Stimulated activated CD8-positive, alpha-beta memory T cell treated with anti-CD3 and anti-CD28 coated beads, Interleukin-7, amount 100 ng/mL, for 1 hour (primary cell): ENCODE results near the gene RBM44.
"Not testable (repeated sequence)": the region's sequence is repeated elsewhere in the genome, so short reads cannot be mapped to it uniquely, and the experiment has no call there.

Source experiments
- DNase-seq, 2 donors: peaks; one replicate each; pipeline ENCODE4 v3.0.0-alpha.2; 2020; ENCODE audit warnings: low read depth in 2 of 2

The RBM44 gene

GRCh38 chr2:237782181-237782580, 16.4 kb upstream of the RBM44 start:
- DNase-seq, result no peak

DNA sequence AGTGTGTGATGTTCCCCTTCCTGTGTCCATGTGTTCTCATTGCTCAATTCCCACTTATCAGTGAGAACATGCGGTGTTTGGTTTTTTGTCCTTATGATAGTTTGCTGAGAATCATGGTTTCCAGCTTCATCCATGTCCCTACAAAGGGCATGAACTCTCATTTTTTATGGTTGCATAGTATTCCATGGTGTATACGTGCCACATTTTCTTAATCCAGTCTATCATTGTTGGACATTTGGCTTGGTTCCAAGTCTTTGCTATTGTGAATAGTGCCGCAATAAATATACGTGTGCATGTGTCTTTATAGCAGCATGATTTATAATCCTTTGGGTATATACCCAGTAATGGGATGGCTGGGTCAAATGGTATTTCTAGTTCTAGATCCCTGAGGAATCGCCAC, 14.9 kb upstream of the RBM44 start:
- DNase-seq, result not testable (repeated sequence)

- no peak for DNase-seq
These were observed 11.6 kb upstream of the RBM44 start for GRCh38 chr2:237786936-237787335.

DNA sequence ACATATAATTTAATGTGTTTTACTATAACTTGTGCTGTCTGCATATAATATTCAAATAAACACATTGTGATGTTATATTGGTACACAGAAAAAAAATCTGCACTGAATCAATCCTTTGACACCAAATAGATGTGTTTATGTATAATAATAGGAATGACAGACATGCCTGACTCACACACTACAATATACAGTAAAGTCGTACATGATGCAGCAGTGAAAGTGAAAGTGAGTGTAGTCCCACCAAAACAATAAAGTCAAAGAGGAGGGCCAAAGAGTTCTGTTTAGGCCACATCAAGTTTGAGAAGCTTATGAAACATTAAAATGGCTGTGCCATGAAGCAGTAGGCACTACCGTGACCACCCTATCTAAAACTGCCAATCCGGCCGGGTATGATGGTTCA, 8.2 kb upstream of the RBM44 start:
- no peak for DNase-seq

DNA sequence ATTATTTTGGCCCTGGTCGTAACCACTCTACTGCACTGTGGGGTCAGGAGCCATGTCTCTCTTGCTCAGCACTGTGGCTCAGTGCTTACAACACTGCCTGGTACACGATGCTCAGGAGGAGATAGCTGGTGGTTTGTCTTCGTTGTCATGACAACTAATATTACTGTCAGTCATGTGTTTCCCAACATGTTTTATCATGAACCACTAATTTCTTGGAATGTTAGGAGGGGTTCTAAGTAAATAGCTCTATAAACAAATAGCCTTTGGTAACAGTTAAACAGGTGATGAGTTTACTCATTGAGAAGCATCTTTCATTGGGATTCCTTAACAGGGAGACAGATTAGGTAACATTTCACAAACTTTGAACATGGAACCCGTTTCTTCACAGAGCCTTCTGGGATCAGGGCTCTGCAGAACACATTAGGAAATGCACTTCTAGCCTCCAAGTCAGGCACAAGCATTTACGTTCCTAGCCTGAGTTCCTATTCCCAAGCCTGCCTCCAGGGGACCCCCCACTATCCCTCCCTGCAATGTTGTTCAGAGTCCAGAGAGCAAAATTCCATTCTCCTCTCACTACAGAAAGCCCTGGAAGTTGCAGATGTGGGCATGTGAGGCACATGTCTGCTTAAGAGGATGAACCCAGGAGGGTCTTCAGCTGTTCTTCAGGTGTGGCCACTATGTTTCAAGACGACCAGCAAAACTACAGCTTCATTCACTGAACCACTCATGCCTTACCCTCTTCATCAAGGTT, 6.4 kb upstream of the RBM44 start:
- DNase-seq, result no peak

DNA sequence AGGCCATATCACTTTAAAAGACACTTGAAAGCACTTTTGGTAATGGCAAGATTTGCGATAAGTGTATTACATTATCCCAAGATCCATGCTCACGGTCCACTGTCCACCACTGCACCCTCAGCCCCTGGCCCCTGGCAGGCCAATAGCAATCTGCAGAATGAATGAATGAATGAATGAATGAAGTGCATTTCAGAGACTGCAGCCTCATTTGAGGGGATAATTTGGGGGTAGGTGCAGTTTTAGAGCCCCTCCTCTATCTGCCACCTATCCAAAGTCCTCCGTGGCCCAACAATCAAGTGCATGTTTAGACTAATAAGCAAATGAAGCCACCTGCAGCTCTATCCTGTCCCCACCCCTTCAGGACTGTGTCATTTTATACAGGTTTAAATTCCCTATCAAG, 1.3 kb upstream of the RBM44 start:
- no peak for DNase-seq

DNA sequence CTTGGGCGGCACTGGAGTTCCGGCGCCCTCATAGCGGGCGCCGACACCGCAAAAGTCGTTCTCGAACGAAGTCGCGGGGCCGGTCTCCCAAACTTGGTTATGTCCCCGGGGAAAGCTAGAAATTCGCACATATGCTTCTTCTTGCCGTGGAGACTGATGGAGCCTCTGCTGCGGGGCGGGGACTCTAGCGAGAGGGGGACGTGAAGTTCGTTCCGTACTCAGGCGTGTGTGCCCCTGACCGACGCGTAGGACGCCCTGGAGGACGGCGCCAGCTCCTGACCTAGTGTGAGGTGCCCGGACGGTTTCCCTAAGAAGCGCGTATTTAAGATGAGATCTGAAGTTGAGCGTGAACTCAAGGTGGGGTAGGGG, 465 bp downstream of the RBM44 start:
- no peak for DNase-seq

GRCh38 chr2:237801466-237801865, 2.9 kb downstream of the RBM44 start:
- no peak for DNase-seq

DNA sequence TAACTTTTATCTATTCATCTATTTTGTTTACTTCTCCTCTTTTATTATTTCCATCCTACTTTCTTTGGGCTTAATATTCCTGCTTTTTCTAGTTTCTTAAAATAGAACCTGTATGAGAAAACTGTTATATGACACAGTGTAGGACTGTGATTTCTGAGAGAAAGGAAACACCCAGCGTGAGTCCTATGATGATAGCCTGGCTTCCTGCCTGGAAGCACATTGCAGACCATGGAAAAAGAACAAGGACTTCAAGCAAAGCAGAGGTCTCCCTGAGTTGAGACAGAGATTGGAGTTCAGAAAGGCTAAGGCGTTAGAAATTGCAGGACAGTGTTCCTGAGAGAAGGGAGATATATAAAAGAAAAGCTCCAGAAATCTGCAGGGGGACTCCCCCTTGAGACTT, 7.8 kb downstream of the RBM44 start:
- DNase-seq, result no peak

DNA sequence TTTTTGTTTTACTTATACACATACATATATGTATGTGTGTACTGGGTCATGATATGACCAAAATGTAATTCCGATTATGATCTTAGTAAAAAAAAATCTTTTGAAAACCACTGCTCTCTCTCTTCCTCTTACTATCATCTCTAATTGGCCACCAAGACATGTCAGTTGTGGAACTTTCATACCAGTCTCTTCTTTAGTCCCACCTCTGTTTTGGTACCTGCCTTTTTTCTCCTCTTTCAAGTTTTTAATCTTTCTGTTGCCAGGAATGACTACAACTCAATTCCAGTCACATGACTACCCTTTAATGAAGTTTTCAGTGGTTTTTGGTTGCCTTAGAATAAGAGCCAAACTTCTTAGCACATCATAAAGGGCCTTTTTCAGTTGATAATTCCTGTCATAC, 17.1 kb downstream of the RBM44 start:
- DNase-seq, result no peak

DNA sequence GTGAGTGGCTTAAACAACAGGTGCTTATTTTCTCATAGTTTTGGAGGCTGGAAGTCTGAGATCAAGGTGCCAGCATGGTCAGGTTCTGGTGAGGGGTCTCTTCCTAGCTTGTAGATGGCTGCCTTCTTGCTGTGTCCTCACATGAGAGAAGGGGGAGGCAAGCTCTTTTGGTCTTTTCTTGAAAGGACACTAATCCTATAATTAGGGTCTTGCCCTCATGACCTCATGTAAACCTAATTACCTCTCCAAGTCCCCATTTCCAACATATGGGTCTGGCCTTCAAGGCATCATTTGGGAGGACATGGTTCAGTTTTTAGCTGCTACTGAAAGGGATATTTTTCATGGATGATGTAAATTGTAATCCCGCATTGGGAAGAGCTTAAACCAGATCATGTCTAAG, 18.0 kb downstream of the RBM44 start:
- no peak for DNase-seq

- no peak for DNase-seq
These were observed 19.5 kb downstream of the RBM44 start for GRCh38 chr2:237818066-237818473.

DNA sequence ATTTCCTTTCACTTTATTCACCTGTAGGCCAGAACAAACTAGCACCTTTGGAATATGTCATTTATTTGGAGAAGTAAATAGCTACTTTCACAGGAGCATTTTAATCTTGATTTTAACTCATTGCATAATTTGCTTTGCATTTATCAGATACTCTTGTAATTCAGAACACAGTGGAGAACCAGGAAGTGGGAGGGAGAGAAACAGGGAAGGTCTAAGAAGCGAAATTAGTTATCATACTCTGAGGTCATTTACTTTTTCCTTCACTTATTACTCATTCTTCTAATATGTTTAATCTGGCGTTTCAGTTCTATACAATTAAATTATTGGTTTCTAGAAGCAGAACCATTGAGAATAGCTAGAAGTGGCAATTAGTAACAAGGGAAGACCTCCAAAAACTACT, 20.7 kb downstream of the RBM44 start:
- DNase-seq, result no peak

- DNase-seq, result no peak
These were observed 21.8 kb downstream of the RBM44 start for GRCh38 chr2:237820421-237820820.

DNA sequence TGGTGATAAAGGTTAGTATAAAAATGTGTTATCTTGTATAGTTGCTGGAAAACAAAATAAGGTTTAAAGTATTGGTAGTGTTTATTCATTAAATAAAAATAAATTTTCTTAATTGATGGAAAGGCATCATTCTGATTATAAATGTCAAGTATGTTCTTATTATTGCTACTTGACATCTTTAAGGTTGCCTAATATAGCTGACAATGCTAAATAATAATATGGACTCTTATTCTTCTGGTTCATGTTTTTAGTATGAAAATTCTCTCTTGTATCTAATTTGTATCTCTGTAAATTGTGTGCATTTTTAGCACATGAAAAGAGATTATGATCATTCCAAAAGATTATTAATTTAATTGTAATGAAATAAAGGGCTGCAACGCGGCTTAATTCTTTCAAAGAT, 25.0 kb downstream of the RBM44 start:
- no peak for DNase-seq

- DNase-seq, result no peak
These were observed 25.5 kb downstream of the RBM44 start for GRCh38 chr2:237824085-237824484.

GRCh38 chr2:237827421-237827987, 28.9 kb downstream of the RBM44 start:
- no peak for DNase-seq

DNA sequence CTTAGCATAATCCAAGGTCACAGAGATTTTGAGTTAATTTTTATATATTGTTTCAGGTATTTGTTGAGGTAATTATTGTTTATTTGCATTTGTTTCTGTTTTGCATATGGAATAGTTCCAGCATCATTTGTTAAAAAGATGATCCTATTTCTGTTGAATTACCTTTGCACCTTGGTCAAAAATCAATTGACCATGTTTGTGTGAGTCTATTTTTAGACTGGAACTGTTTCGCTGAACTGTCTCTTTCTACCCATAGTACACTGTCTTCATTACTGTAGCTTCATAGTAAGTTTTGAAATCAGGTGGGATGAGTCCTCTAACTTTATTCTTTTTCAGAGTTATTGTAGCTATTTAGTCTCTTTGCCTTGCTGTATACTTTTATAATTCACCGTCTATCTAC, 31.9 kb downstream of the RBM44 start:
- DNase-seq, result no peak

DNA sequence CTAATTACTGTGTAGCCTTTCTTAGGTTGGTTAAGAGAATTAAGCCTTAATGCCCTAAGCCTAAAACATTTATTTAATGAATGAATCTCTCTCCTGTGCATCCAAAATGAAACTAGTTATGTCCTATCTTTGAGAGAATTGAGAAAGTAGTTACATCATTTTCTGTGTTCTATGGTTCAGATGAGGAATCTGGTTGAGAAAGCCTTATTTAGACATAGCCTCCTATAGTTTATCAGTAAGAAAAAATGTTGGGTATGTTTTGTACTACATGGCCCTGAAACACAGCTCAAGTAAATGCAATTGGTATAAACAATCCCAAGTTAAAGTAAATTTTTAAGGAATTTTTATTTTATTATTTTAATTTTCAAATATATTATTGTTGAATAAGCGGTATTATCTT, 35.0 kb downstream of the RBM44 start:
- no peak for DNase-seq

- no peak for DNase-seq
These were observed 36.8 kb downstream of the RBM44 start for GRCh38 chr2:237835372-237835771.

DNA sequence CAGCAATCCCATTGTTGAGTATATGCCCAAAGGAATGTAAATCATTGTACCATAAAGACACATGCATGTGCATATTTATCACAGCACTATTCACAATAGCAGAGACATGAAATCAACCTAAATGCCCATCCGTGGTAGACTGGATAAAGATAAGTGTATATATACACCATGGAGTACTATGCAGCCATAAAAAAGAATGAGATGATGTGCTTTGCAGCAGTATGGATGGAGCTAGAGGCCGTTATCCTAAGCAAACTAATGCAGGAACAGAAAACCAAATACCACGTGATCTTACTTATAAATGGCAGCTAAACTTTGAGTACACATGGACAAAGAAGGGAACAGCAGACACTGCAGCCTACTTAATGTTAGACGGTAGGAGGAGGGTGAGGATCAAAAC, 42.5 kb downstream of the RBM44 start:
- DNase-seq, result no peak

DNA sequence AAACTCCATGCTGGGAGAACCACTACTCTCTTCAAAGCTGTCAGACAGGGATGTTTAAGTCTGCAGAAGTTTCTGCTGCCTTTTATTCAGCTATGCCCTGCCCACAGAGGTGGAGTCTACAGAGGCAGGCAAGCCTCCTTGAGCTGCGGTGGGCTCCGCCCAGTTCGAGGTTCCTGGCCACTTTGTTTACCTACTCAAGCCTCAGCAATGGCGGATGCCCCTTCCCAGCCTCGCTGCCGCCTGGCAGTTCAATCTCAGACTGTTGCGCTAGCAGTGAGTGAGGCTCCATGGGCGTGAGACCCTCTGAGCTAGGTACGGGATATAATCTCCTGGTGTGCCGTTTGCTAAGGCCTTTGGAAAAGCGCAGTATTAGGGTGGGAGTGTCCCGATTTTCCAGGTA, 50.4 kb downstream of the RBM44 start:
- DNase-seq, result not testable (repeated sequence)

GRCh38 chr2:237854295-237854694, 55.7 kb downstream of the RBM44 start:
- DNase-seq, result no peak

GRCh38 chr2:237857791-237858190, 59.2 kb downstream of the RBM44 start:
- no peak for DNase-seq
